K562 (cell line): ENCODE data around the gene ARHGAP28.

ENCODE experiments used
- CREB5 ChIP-seq: fragments of 250-450 bp; sonication (Bioruptor Pico); IDR thresholded peaks from 2 replicates; pipeline ENCODE4 v1.5.0; 2020; ENCODE audit warnings: mild to moderate bottlenecking
- FOXA3 ChIP-seq, 2 experiments: fragments of 450-650 bp in 1 of 2; sonication (generic) in 1 of 2; formaldehyde crosslinking; IDR thresholded peaks in 1 of 2; conservative IDR thresholded peaks in 1 of 2; 2 replicates each; pipeline versions ENCODE4 v1.4.0 to v1.8.0; 2020 to 2022; ENCODE audit warnings: mild to moderate bottlenecking in 2 of 2, missing genetic modification reagents in 1 of 2
- GTF2A2 ChIP-seq: IDR thresholded peaks from 2 replicates; pipeline ENCODE4 v1.6.1; 2016; ENCODE audit warnings: mild to moderate bottlenecking, missing genetic modification characterization, missing compliant biosample characterization
- MLX ChIP-seq, 2 experiments: fragments of 450-650 bp in 1 of 2; sonication (generic) in 1 of 2; formaldehyde crosslinking; conservative IDR thresholded peaks; 2 replicates each; pipeline versions ENCODE4 v1.4.0 to v1.8.1; 2020 to 2022; ENCODE audit warnings: mild to moderate bottlenecking in 1 of 2, missing genetic modification reagents in 1 of 2
- NBN ChIP-seq: fragments of 450-650 bp; IDR thresholded peaks from 2 replicates; pipeline ENCODE4 v1.6.1; 2016; ENCODE audit warnings: low read depth, mild to moderate bottlenecking
- NFE2 ChIP-seq: IDR thresholded peaks from 2 replicates; pipeline ENCODE4 v1.6.1; 2014; ENCODE audit warnings: antibody characterized with exemption, low read depth
- TF ChIP-seq, protein P1 (sequence below): fragments of 250-450 bp; sonication (Bioruptor Pico); IDR thresholded peaks from 2 replicates; pipeline ENCODE4 v1.8.0; 2022; ENCODE audit warnings: inconsistent platforms, mild to moderate bottlenecking, moderate library complexity, borderline replicate concordance
- TF ChIP-seq, protein P2 (sequence below): sonication (generic); formaldehyde crosslinking; IDR thresholded peaks from 2 replicates; pipeline ENCODE4 v1.8.0; 2022; ENCODE audit warnings: mild to moderate bottlenecking, low read depth, missing genetic modification reagents
- TF ChIP-seq, protein P3 (sequence below): fragments of 450-650 bp; IDR thresholded peaks from 2 replicates; pipeline ENCODE4 v1.6.1; 2016; ENCODE audit warnings: low read depth
- TF ChIP-seq, protein P4 (sequence below): fragments of 250-450 bp; sonication (Bioruptor Pico); IDR thresholded peaks from 2 replicates; pipeline ENCODE4 v1.5.0; 2020; ENCODE audit warnings: mild to moderate bottlenecking, borderline replicate concordance

GRCh38 chr18:6943143-6943542 lies 213.6 kb downstream of the ARHGAP28 start:
- no peak for TF ChIP-seq GTF2A2 (tag)
- TF ChIP-seq, protein P1, sequence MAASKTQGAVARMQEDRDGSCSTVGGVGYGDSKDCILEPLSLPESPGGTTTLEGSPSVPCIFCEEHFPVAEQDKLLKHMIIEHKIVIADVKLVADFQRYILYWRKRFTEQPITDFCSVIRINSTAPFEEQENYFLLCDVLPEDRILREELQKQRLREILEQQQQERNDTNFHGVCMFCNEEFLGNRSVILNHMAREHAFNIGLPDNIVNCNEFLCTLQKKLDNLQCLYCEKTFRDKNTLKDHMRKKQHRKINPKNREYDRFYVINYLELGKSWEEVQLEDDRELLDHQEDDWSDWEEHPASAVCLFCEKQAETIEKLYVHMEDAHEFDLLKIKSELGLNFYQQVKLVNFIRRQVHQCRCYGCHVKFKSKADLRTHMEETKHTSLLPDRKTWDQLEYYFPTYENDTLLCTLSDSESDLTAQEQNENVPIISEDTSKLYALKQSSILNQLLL = no peak
- TF ChIP-seq, protein P2, sequence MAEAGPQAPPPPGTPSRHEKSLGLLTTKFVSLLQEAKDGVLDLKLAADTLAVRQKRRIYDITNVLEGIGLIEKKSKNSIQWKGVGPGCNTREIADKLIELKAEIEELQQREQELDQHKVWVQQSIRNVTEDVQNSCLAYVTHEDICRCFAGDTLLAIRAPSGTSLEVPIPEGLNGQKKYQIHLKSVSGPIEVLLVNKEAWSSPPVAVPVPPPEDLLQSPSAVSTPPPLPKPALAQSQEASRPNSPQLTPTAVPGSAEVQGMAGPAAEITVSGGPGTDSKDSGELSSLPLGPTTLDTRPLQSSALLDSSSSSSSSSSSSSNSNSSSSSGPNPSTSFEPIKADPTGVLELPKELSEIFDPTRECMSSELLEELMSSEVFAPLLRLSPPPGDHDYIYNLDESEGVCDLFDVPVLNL (CRISPR knock-in tag) = no peak
- TF ChIP-seq MLX (CRISPR knock-in tag; conservative IDR thresholded peaks at IDR 0.05) = no peak
- no peak for TF ChIP-seq NFE2
- TF ChIP-seq NBN = no peak
- no peak for TF ChIP-seq FOXA3 (CRISPR knock-in tag; conservative IDR thresholded peaks at IDR 0.05 in 1 of 2, IDR thresholded peaks at IDR 0.05 in 1 of 2)
- TF ChIP-seq CREB5 (CRISPR knock-in tag) = no peak
- TF ChIP-seq, protein P3, sequence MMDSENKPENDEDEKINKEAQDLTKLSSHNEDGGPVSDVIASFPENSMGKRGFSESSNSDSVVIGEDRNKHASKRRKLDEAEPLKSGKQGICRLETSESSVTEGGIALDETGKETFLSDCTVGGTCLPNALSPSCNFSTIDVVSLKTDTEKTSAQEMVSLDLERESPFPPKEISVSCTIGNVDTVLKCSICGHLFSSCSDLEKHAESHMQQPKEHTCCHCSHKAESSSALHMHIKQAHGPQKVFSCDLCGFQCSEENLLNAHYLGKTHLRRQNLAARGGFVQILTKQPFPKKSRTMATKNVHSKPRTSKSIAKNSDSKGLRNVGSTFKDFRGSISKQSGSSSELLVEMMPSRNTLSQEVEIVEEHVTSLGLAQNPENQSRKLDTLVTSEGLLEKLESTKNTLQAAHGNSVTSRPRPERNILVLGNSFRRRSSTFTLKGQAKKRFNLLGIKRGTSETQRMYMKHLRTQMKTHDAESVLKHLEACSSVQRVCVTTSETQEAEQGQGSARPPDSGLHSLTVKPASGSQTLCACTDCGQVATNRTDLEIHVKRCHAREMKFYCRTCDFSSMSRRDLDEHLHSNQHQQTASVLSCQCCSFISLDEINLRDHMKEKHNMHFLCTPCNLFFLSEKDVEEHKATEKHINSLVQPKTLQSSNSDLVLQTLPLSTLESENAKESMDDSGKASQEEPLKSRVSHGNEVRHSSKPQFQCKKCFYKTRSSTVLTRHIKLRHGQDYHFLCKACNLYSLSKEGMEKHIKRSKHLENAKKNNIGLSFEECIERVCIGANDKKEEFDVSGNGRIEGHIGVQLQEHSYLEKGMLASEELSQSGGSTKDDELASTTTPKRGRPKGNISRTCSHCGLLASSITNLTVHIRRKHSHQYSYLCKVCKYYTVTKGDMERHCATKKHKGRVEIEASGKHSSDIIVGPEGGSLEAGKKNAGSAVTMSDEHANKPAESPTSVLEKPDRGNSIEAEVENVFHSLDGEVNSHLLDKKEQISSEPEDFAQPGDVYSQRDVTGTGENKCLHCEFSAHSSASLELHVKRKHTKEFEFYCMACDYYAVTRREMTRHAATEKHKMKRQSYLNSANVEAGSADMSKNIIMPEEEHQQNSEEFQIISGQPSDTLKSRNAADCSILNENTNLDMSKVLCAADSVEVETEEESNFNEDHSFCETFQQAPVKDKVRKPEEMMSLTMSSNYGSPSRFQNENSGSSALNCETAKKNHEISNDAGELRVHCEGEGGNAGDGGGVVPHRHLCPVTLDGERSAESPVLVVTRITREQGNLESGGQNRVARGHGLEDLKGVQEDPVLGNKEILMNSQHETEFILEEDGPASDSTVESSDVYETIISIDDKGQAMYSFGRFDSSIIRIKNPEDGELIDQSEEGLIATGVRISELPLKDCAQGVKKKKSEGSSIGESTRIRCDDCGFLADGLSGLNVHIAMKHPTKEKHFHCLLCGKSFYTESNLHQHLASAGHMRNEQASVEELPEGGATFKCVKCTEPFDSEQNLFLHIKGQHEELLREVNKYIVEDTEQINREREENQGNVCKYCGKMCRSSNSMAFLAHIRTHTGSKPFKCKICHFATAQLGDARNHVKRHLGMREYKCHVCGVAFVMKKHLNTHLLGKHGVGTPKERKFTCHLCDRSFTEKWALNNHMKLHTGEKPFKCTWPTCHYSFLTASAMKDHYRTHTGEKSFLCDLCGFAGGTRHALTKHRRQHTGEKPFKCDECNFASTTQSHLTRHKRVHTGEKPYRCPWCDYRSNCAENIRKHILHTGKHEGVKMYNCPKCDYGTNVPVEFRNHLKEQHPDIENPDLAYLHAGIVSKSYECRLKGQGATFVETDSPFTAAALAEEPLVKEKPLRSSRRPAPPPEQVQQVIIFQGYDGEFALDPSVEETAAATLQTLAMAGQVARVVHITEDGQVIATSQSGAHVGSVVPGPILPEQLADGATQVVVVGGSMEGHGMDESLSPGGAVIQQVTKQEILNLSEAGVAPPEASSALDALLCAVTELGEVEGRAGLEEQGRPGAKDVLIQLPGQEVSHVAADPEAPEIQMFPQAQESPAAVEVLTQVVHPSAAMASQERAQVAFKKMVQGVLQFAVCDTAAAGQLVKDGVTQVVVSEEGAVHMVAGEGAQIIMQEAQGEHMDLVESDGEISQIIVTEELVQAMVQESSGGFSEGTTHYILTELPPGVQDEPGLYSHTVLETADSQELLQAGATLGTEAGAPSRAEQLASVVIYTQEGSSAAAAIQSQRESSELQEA = no peak
- TF ChIP-seq, protein P4, sequence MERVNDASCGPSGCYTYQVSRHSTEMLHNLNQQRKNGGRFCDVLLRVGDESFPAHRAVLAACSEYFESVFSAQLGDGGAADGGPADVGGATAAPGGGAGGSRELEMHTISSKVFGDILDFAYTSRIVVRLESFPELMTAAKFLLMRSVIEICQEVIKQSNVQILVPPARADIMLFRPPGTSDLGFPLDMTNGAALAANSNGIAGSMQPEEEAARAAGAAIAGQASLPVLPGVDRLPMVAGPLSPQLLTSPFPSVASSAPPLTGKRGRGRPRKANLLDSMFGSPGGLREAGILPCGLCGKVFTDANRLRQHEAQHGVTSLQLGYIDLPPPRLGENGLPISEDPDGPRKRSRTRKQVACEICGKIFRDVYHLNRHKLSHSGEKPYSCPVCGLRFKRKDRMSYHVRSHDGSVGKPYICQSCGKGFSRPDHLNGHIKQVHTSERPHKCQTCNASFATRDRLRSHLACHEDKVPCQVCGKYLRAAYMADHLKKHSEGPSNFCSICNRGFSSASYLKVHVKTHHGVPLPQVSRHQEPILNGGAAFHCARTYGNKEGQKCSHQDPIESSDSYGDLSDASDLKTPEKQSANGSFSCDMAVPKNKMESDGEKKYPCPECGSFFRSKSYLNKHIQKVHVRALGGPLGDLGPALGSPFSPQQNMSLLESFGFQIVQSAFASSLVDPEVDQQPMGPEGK (CRISPR knock-in tag) = no peak
